Uterus (tissue), 4 donors: ENCODE results near the gene DNAJC7. TPM values are rescaled to one million over a fixed set of nuclear protein-coding genes. Genes with fewer than 3 reads are reported as not detected.
"Not testable (repeated sequence)": the region's sequence is repeated elsewhere in the genome, so short reads cannot be mapped to it uniquely, and the experiment has no call there.

Experiments used
- DNase-seq, 2 donors: peaks; one replicate each; pipeline ENCODE4 v3.0.0-alpha.2; 2019 to 2020
- H3K27ac ChIP-seq, 2 donors: fragments of 200-600 bp; sonication (generic); 1 replicate in 1 of 2; 2 replicates in 1 of 2; pipeline ENCODE4 v1.5.1; 2016 to 2018
- H3K27me3 ChIP-seq, 2 donors: fragments of 200-600 bp; sonication (generic); one replicate each; pipeline ENCODE4 v1.5.1; 2018 to 2019; ENCODE audit warnings: control low read depth in 1 of 2
- H3K36me3 ChIP-seq, 2 donors: fragments of 200-600 bp; sonication (generic); one replicate each; pipeline ENCODE4 v1.5.1; 2019; ENCODE audit warnings: control low read depth in 1 of 2
- H3K4me1 ChIP-seq, 2 donors: fragments of 200-600 bp; sonication (generic); one replicate each; pipeline ENCODE4 v1.5.1; 2018 to 2019; ENCODE audit warnings: control low read depth in 1 of 2
- H3K4me3 ChIP-seq, 2 donors: fragments of 200-600 bp; sonication (generic); 1 replicate in 1 of 2; 2 replicates in 1 of 2; pipeline ENCODE4 v1.5.1; 2018 to 2019; ENCODE audit warnings: mild to moderate bottlenecking in 1 of 2
- H3K9me3 ChIP-seq, 2 donors: fragments of 200-600 bp; sonication (generic); one replicate each; pipeline ENCODE4 v1.5.1; 2019; ENCODE audit warnings: control low read depth in 1 of 2
- CTCF ChIP-seq, 4 experiments: fragments of 200-600 bp in 2 of 4; fragments of 450-650 bp in 2 of 4; sonication (generic) in 2 of 4; IDR thresholded peaks; one replicate each; pipeline ENCODE4 v1.5.1; 2016 to 2019; ENCODE audit warnings: antibody characterized with exemption in 4 of 4, mild to moderate bottlenecking in 2 of 4, moderate library complexity in 1 of 4
- POLR2A ChIP-seq, 2 donors: fragments of 450-650 bp; IDR thresholded peaks; one replicate each; pipeline ENCODE4 v1.6.1; 2016; ENCODE audit warnings: antibody characterized with exemption in 2 of 2, mild to moderate bottlenecking in 1 of 2, moderate library complexity in 1 of 2
- intact Hi-C: fragments of 100-400 bp; cut with DNase I; formaldehyde crosslinking; loops from one replicate; pipeline ENCODE4 v1.15.1; 2023; ENCODE audit warnings: low total_unique reads
- total RNA-seq, 4 donors: library from RNA; depleted of rRNA in 3 of 4; stranded (reverse); fragments of >200 nt in 3 of 4; gene quantifications; one replicate each; pipeline versions ENCODE4 v1.1.0 to v1.2.4, GENCODE V29; 2014 to 2023
- donor health status: DM: yes; HTN: yes; CAD: no.

DNAJC7 gene
- total RNA-seq, 4 donors from 2014 or later: 25.1 to 107 (median 53.1) TPM

GRCh38 chr17:42010898-42011516 is 6.2 kb downstream of the DNAJC7 start:
- Histone ChIP-seq H3K9me3 (no peaks in the 10 kb centered on the region), H3K27ac (no peak overlapping the region), H3K4me1 (peaks cover 5 to 6% of the 10 kb centered on the region in 2 donors), H3K36me3 (no peaks in the 10 kb centered on the region), H3K4me3 (no peak overlapping the region), H3K27me3 (no peaks in the 10 kb centered on the region)
- TF ChIP-seq POLR2A (IDR thresholded peaks at IDR 0.05) (no peak), CTCF (IDR thresholded peaks at IDR 0.05) (no peak)
- intact Hi-C loops: no loop called here
- no peak for DNase-seq

DNA sequence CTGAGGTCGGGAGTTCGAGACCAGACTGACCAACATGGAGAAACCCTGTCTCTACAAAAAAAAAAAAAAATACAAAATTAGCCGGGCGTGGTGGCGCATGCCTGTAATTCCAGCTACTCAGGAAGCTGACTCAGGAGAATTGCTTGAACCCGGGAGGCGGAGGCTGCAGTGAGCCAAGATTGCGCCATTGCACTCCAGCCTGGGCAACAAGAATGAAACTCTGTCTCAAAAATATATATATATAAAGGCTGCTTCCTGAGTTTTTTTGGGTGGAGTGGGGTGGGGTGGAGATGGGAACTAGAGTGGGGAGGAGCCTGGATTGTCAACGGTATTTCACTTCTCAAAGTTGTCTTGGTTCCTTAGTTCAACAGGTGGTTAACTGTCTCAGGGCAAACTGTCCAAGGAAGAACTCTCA is 7.0 kb downstream of the DNAJC7 start:
- H3K9me3 ChIP-seq, H3K4me1 ChIP-seq, DNase-seq, H3K27me3 ChIP-seq, H3K4me3 ChIP-seq, H3K27ac ChIP-seq, H3K36me3 ChIP-seq, intact Hi-C loops: not testable (repeated sequence)

DNA sequence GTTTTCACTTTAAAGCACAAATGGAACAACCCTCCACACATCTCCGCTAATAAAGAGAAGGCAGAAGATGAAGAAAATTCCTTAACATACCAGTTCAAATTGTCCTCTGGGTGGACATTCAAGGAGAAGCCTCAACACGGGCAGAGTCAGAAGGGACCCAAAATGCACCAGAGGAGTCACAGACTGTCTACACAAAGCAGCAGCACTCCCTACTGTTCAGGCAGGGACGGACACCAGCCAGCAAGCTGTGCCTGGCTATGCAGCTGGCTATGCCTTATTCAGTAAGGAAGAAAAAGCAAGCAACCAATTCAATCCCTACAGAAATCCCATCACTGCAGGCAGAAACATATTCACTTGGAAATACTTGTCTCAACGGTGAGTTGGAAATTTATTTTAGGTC is 8.1 kb downstream of the DNAJC7 start:
- no peaks in the 10 kb centered on the region for H3K4me1 ChIP-seq
- H3K27ac ChIP-seq: no peak overlapping the region
- H3K4me3 ChIP-seq: no peak overlapping the region
- no peaks in the 10 kb centered on the region for H3K36me3 ChIP-seq
- DNase-seq: no peak
- intact Hi-C loops: no loop called here
- no peaks in the 10 kb centered on the region for H3K9me3 ChIP-seq
- no peaks in the 10 kb centered on the region for H3K27me3 ChIP-seq
- no peak for TF ChIP-seq POLR2A (IDR thresholded peaks at IDR 0.05)
- TF ChIP-seq CTCF (IDR thresholded peaks at IDR 0.05): no peak

DNA sequence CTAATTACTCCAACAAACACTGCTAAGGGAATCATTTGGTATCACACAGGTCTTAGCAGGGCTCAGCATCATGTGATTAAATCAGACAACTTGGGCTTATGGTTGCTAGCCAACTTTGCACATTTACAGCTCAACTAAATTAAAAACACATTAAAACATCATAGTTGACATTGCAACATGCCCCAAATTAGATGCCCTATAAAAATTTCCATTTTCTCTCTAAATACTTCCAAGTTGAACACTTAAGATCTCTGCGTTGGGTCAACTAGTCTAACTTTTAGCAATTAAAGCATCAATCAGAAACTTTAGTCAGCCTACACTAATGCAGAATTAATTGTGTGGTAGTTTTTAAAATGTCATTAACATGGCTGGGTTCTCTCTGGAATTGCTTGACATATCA is 12.1 kb downstream of the DNAJC7 start:
- TF ChIP-seq POLR2A (IDR thresholded peaks at IDR 0.05) (no peak), CTCF (IDR thresholded peaks at IDR 0.05) (no peak)
- DNase-seq: no peak
- Histone ChIP-seq H3K36me3 (no peaks in the 10 kb centered on the region), H3K27me3 (no peaks in the 10 kb centered on the region), H3K4me1 (no peaks in the 10 kb centered on the region), H3K27ac (no peak overlapping the region), H3K9me3 (no peaks in the 10 kb centered on the region), H3K4me3 (no peak overlapping the region)
- intact Hi-C loops: no loop called here

GRCh38 chr17:42002792-42003301 is 14.4 kb downstream of the DNAJC7 start:
- Histone ChIP-seq H3K4me1 (no peaks in the 10 kb centered on the region), H3K9me3 (no peaks in the 10 kb centered on the region), H3K27ac (no peak overlapping the region), H3K27me3 (no peaks in the 10 kb centered on the region), H3K36me3 (no peaks in the 10 kb centered on the region), H3K4me3 (no peak overlapping the region)
- DNase-seq: no peak
- intact Hi-C loops: no loop called here
- no peak for TF ChIP-seq CTCF (IDR thresholded peaks at IDR 0.05)
- TF ChIP-seq POLR2A (IDR thresholded peaks at IDR 0.05): no peak
